T-cell (primary cell): Measurements from ENCODE around the gene EIF3D. TPM values are rescaled to one million over a fixed set of nuclear protein-coding genes. Genes with fewer than 3 reads are reported as not detected.
A peak's percentile ranks its signal among the peaks of the same experiment; 100 is the strongest.

Experiments used
- ATAC-seq, 4 experiments: fragments of 200-7000 bp in 3 of 4; fragments of 150-1000 bp in 1 of 4; cut with Tn5 transposase; replicated peaks in 1 of 4; 1 replicate in 3 of 4; 2 replicates in 1 of 4; pipeline ENCODE4 v1.10.0; 2021; ENCODE audit warnings: moderate library complexity in 3 of 4, mild to moderate bottlenecking in 2 of 4, moderate number of reproducible peaks in 1 of 4
- CTCF ChIA-PET, 2 donors: fragments of 300-600 bp; sonication (Branson Sonifier 250); formaldehyde crosslinking; loops; one replicate each; lab custom pipeline; 2022; ENCODE audit warnings: antibody characterized with exemption in 2 of 2; lab: Charles Lee
- POLR2A ChIA-PET, 2 donors: fragments of 300-600 bp; sonication (Branson Sonifier 250); formaldehyde crosslinking; loops; one replicate each; lab custom pipeline; 2022; ENCODE audit warnings: antibody characterized with exemption in 2 of 2; lab: Charles Lee
- DNase-seq, 35 experiments: peaks; one replicate each; pipeline versions ENCODE4 v3.0.0 to v3.0.0-alpha.2; 2013 to 2023
- H3K27ac ChIP-seq: one replicate; pipeline ENCODE4 v1.5.1; 2013; ENCODE audit warnings: low read length
- H3K27me3 ChIP-seq, 2 experiments: replicated peaks in 1 of 2; 1 replicate in 1 of 2; 2 replicates in 1 of 2; pipeline versions ENCODE4 v1.6.1 to v1.7.0; 2013; ENCODE audit warnings: low read length in 1 of 2, mixed read lengths in 1 of 2; ENCODE audit not compliant: control insufficient read depth in 2 of 2, insufficient read depth in 2 of 2; ENCODE audit errors: extremely low read depth in 1 of 2
- H3K36me3 ChIP-seq, 2 donors: 1 replicate in 1 of 2; 2 replicates in 1 of 2; pipeline versions ENCODE4 v1.6.1 to v1.7.0; 2013; ENCODE audit warnings: low read length in 1 of 2; ENCODE audit not compliant: control insufficient read depth in 2 of 2, insufficient read depth in 1 of 2; ENCODE audit errors: extremely low read depth in 1 of 2
- H3K4me1 ChIP-seq, 2 experiments: 1 replicate in 1 of 2; 2 replicates in 1 of 2; pipeline versions ENCODE4 v1.6.1 to v1.7.0; 2013; ENCODE audit warnings: low read length in 2 of 2, mixed read lengths in 1 of 2; ENCODE audit not compliant: insufficient read depth in 2 of 2, control insufficient read depth in 1 of 2; ENCODE audit errors: extremely low read depth in 1 of 2
- H3K4me3 ChIP-seq, 2 donors: 1 replicate in 1 of 2; 2 replicates in 1 of 2; pipeline versions ENCODE4 v1.5.1 to v1.7.0; 2013; ENCODE audit warnings: mild to moderate bottlenecking in 2 of 2, low read length in 1 of 2, moderate library complexity in 1 of 2; ENCODE audit not compliant: control insufficient read depth in 1 of 2; ENCODE audit errors: extremely low read depth in 1 of 2
- H3K9me3 ChIP-seq: 2 replicates; pipeline ENCODE4 v1.7.0; 2013
- H3K27ac Mint-ChIP-seq, 2 donors: one replicate each; pipeline ENCODE4 v1.8.0; 2020 to 2021; ENCODE audit warnings: mild to moderate bottlenecking in 2 of 2, mixed read lengths in 2 of 2
- H3K27me3 Mint-ChIP-seq, 2 donors: one replicate each; pipeline ENCODE4 v1.8.0; 2021 to 2022; ENCODE audit warnings: mixed read lengths in 2 of 2
- H3K36me3 Mint-ChIP-seq: one replicate; pipeline ENCODE4 v1.8.0; 2021; ENCODE audit warnings: mixed read lengths
- H3K4me1 Mint-ChIP-seq, 3 donors: one replicate each; pipeline ENCODE4 v1.8.0; 2020 to 2022; ENCODE audit warnings: mixed read lengths in 3 of 3, mild to moderate bottlenecking in 1 of 3
- H3K4me3 Mint-ChIP-seq, 3 donors: one replicate each; pipeline ENCODE4 v1.8.0; 2020 to 2022; ENCODE audit warnings: mild to moderate bottlenecking in 3 of 3, mixed read lengths in 3 of 3, moderate library complexity in 3 of 3
- H3K9me3 Mint-ChIP-seq, 3 donors: one replicate each; pipeline ENCODE4 v1.8.0; 2020 to 2022; ENCODE audit warnings: mixed read lengths in 3 of 3
- WGBS: methylation state at CpG from one replicate; pipeline ENCODE4 v1.1.5; 2013; ENCODE audit warnings: missing lambda C conversion rate; ENCODE audit not compliant: insufficient coverage; 5-methylcytosine and 5-hydroxymethylcytosine counted together
- total RNA-seq, 35 experiments: library from RNA in 6 of 35; stranded (reverse) in 6 of 35; fragments of 120-200 nt in 1 of 35; gene quantifications; one replicate each; pipeline versions ENCODE4 v1.2.1 to v1.2.4 and lab custom pipeline; 2013 to 2026

The EIF3D gene
- total RNA-seq, 5 donors from 2014 or later (not counting 1 experiment from before 2014, with no cell fraction given) = 218 to 273 (median 242) TPM

DNA sequence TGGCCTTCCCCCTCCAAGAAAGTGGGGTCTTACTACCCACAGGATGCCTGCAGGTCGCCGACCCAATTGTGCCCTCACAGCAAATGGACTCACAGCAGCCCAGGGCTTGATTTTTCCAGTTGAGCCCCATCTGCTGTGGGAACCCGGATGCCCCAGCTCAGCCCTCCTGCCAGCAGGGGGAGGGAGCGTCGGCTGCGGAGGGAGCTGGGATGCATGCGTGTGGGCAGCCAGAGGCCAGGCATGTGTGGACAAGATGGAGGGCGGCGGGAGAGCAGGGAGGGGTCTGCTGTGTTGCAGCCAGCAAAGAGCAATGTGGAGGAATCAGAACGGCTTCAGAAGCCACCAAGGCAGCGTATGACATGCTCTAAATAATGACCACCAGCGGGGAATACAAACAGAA lies 41.0 kb upstream of the EIF3D start:
- peaks cover 15 to 35% of the 10 kb centered on the region in 2 donors for H3K27me3 Mint-ChIP-seq
- ATAC-seq (no peak), DNase-seq (no peak)
- H3K4me1 ChIP-seq = no peaks in the 10 kb centered on the region
- ChIA-PET POLR2A (no interaction called here), CTCF (no interaction called here)
- H3K27me3 ChIP-seq = peaks cover 0 to 37% of the 10 kb centered on the region in 2 experiments
- H3K9me3 Mint-ChIP-seq = no peaks in the 10 kb centered on the region
- no peaks in the 10 kb centered on the region for H3K36me3 ChIP-seq
- 67% methylated on average over 9 of the region's 12 CpGs for WGBS
- no peak overlapping the region for H3K4me3 ChIP-seq
- H3K36me3 Mint-ChIP-seq = no peaks in the 10 kb centered on the region
- H3K4me1 Mint-ChIP-seq = no peaks in the 10 kb centered on the region
- no peaks in the 10 kb centered on the region for H3K9me3 ChIP-seq
- H3K27ac ChIP-seq = no peak overlapping the region
- H3K27ac Mint-ChIP-seq = no peak overlapping the region
- no peak overlapping the region for H3K4me3 Mint-ChIP-seq

DNA sequence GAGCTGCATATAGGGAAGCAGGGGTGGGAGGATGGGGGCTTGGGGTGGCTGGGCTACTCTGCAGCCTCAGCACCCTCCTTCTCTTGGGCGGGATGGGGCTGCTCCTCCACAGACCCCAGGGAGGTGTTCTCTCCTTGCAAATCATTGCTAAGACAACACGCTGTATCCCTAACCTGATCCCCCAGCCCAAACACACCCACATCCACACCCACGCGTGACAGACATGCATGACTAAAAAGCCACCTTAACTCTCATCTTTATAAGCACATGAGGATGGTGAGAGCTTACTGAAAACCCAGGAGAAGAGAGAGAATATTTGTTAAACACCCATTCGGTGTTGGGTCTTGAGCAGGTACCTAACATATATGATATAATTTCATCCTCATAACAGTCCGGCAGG lies 39.9 kb upstream of the EIF3D start:
- POLR2A ChIA-PET = interaction anchor here in 1 of 2 donors (0.6 kb wide), 1 partner anchor 16 kb away, joined by 9 read pairs; no protein-coding TSS in a partner anchor
- Mint-ChIP-seq H3K4me3 (no peak overlapping the region), H3K36me3 (no peaks in the 10 kb centered on the region), H3K9me3 (no peaks in the 10 kb centered on the region), H3K4me1 (peaks cover 0 to 2% (median 0%) of the 10 kb centered on the region in 3 donors), H3K27me3 (peaks cover 17 to 42% of the 10 kb centered on the region in 2 donors), H3K27ac (no peak overlapping the region)
- DNase-seq (no peak), ATAC-seq (no peak)
- Histone ChIP-seq H3K9me3 (no peaks in the 10 kb centered on the region), H3K27ac (no peak overlapping the region), H3K4me1 (no peaks in the 10 kb centered on the region), H3K4me3 (no peak overlapping the region), H3K27me3 (peaks cover 0 to 40% of the 10 kb centered on the region in 2 experiments), H3K36me3 (no peaks in the 10 kb centered on the region)
- WGBS = no CpG with 5 or more reads among the region's 6 CpGs
- CTCF ChIA-PET = no interaction called here

DNA sequence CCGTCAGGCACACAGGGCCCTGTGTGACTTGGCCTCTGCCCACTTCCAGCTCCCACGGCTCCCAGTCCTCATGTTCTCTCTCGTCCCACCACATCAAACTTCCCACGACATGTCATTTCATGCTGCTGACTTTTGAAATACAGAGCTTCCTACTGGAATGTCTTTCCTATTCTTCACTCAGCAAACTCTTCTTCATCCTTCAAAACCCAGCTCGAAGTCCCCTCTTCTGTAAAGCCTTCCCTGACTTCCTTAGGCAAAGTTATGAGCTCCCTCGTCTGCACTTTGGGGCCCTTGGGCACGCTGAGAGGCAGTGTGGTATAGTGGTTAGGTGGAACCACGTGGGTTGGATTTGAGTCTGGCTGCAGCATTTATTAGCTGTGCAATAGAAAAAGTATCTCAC lies 37.8 kb upstream of the EIF3D start:
- no peaks in the 10 kb centered on the region for H3K9me3 ChIP-seq
- ATAC-seq (no peak), DNase-seq (no peak)
- Mint-ChIP-seq H3K9me3 (no peaks in the 10 kb centered on the region), H3K4me1 (peaks cover 0 to 2% (median 0%) of the 10 kb centered on the region in 3 donors), H3K36me3 (no peaks in the 10 kb centered on the region), H3K27ac (no peak overlapping the region), H3K27me3 (peaks cover 27 to 58% of the 10 kb centered on the region in 2 donors), H3K4me3 (no peak overlapping the region)
- no peak overlapping the region for H3K4me3 ChIP-seq
- WGBS = 58% methylated on average over 7 of the region's 8 CpGs
- CTCF ChIA-PET = no interaction called here
- H3K36me3 ChIP-seq = no peaks in the 10 kb centered on the region
- H3K27me3 ChIP-seq = peaks cover 0 to 55% of the 10 kb centered on the region in 2 experiments
- H3K27ac ChIP-seq = no peak overlapping the region
- POLR2A ChIA-PET = no interaction called here
- H3K4me1 ChIP-seq = no peaks in the 10 kb centered on the region

DNA sequence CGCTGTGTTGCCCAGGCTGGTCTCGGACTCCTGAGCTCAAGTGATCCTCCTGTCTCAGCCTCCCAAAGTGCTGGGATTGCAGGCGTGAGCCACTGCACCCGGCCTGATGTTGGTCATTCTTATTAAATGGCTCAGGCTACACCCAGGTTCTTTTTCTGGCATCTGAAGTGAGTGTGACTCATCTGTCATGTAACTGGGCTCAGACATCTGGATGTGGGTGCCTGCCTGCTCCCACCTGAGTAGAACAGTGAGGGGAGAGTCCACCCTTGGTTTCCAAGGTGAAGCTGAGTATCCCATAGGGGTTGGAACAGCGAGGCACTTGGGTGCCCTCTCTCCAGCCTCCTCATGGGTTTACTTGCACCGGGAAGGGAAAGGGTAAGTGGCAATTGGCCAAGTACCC lies 36.7 kb upstream of the EIF3D start:
- Histone ChIP-seq H3K4me1 (no peaks in the 10 kb centered on the region), H3K9me3 (no peaks in the 10 kb centered on the region), H3K27ac (no peak overlapping the region), H3K27me3 (peaks cover 0 to 61% of the 10 kb centered on the region in 2 experiments), H3K4me3 (no peak overlapping the region), H3K36me3 (no peaks in the 10 kb centered on the region)
- no peaks in the 10 kb centered on the region for H3K9me3 Mint-ChIP-seq
- no peak overlapping the region for H3K4me3 Mint-ChIP-seq
- CTCF ChIA-PET = no interaction called here
- H3K27ac Mint-ChIP-seq = no peak overlapping the region
- 81% methylated on average over 4 of the region's 6 CpGs for WGBS
- H3K36me3 Mint-ChIP-seq = no peaks in the 10 kb centered on the region
- POLR2A ChIA-PET = no interaction called here
- no peak for DNase-seq
- ATAC-seq = no peak
- peaks cover 28 to 58% of the 10 kb centered on the region in 2 donors for H3K27me3 Mint-ChIP-seq
- peaks cover 0 to 2% (median 0%) of the 10 kb centered on the region in 3 donors for H3K4me1 Mint-ChIP-seq

DNA sequence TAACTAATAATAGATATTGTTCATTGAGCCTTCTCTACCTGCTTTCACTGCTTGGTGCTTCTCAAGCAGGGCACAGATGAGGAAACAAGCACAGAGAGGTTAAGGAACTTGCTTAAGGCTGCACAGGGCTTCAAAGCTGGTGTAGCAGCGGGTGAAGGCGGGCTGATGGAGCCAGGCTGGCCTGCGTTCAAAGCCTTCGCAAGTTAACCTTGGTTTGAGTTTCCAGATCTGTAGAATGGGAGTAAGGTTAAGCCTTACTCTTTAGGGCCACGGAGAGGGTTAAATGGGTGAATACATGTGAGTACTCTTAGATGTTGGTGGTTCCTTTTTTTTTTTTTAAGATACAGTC lies 36.2 kb upstream of the EIF3D start:
- Histone ChIP-seq H3K9me3 (no peaks in the 10 kb centered on the region), H3K36me3 (no peaks in the 10 kb centered on the region), H3K27me3 (peaks cover 0 to 58% of the 10 kb centered on the region in 2 experiments), H3K4me3 (no peak overlapping the region), H3K4me1 (no peaks in the 10 kb centered on the region), H3K27ac (no peak overlapping the region)
- Mint-ChIP-seq H3K36me3 (no peaks in the 10 kb centered on the region), H3K27me3 (peaks cover 28 to 63% of the 10 kb centered on the region in 2 donors), H3K9me3 (no peaks in the 10 kb centered on the region), H3K4me3 (no peak overlapping the region), H3K27ac (no peak overlapping the region), H3K4me1 (peaks cover 0 to 2% (median 0%) of the 10 kb centered on the region in 3 donors)
- ChIA-PET POLR2A (no interaction called here), CTCF (no interaction called here)
- DNase-seq (no peak), ATAC-seq (no peak)
- WGBS = 100% methylated on average over 1 of the region's 5 CpGs

DNA sequence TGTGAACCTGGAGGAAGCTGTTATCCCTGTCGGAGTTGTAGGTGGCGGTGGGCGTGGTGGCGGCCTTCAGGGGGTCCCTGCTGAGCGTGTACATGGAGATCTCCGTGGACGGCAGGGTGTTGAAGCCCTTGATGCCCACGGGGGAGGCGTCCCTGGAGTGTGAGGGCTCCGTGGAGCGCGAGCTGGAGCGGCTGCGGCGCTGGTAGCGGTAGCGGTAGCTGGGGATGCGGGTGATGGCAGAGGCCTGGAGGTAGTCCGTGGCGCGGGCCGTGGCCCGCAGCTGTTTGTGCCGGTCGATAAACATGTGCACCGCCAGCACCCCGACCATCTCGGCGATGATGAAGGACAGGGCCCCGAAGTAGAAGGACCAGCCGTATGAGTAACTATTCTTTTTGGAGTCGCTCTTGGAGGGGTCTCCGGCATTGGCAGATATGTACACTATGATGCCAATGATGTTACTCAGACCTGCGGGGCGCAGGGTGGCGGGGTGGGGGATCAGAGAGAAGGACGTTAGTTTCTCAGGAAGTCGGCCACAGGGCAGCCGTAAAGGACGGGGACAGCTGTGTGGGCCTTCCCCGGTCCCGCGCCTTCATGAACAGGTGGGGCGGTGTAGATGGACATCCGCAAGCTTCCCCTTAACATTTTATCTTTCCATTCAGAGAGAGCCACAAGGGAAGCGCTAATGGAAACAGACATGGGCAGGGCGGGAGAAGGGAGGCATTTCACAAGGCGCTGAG lies 35.6 kb upstream of the EIF3D start:
- Mint-ChIP-seq H3K4me1 (peaks cover 0 to 2% (median 0%) of the 10 kb centered on the region in 3 donors), H3K4me3 (no peak overlapping the region), H3K27me3 (peaks cover 25 to 62% of the 10 kb centered on the region in 2 donors), H3K27ac (peak overlapping the region in 1 of 2 donors; percentile 8), H3K36me3 (no peaks in the 10 kb centered on the region), H3K9me3 (no peaks in the 10 kb centered on the region)
- POLR2A ChIA-PET = no interaction called here
- H3K36me3 ChIP-seq = no peaks in the 10 kb centered on the region
- H3K27me3 ChIP-seq = peaks cover 0 to 56% of the 10 kb centered on the region in 2 experiments
- H3K4me3 ChIP-seq = no peak overlapping the region
- WGBS = 84% methylated on average over 42 of the region's 48 CpGs
- no peaks in the 10 kb centered on the region for H3K9me3 ChIP-seq
- H3K4me1 ChIP-seq = no peaks in the 10 kb centered on the region
- H3K27ac ChIP-seq = no peak overlapping the region
- ATAC-seq (no peak), DNase-seq (no peak)
- CTCF ChIA-PET = no interaction called here
